Stomach (tissue), 4 donors: ENCODE results near the gene TROAP.

Source experiments
- POLR2A ChIP-seq, 4 donors: fragments of 450-650 bp; IDR thresholded peaks; one replicate each; pipeline ENCODE4 v1.6.1; 2016; ENCODE audit warnings: antibody characterized with exemption in 4 of 4, control low read depth in 2 of 4, mild to moderate bottlenecking in 1 of 4, moderate library complexity in 1 of 4
- TF ChIP-seq, protein P1 (sequence below), 7 experiments: fragments of 450-650 bp in 4 of 7; fragments of 200-600 bp in 3 of 7; sonication (generic) in 3 of 7; IDR thresholded peaks; one replicate each; pipeline ENCODE4 v1.5.1; 2016 to 2019; ENCODE audit warnings: antibody characterized with exemption in 7 of 7, control low read depth in 2 of 7, mild to moderate bottlenecking in 1 of 7

DNA sequence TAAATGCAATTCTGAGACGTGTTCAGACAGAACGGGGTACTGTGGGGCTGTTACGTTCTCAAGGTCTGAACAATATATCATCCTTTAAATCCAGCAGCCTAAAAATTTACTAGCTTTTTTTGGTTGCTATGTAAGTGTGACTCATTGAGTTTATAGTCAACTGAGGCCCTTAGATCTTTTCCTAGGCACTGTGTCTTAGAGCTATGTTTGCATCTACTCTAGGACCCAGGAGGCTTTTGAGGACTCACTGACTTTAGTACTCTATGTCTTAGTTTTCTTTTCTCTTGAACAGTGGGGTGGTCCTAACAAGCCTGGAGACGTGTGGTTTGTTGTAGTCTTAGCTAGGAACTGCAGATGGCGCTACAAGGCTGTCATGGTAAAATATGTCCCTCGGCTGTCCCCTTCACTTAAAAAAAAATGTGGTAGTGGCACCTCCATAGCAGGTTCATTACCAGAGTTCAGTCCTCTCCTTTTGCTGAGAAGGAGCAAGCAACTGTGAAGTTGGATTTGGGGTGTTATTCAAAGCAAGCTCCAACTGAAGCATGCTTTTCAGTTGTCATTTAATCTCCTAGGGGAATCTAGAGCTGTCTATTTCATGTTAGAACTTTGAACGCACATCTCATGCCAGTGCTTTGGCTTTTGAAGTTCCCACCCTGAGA is 35.6 kb downstream of the TROAP start:
- TF ChIP-seq, protein P1, sequence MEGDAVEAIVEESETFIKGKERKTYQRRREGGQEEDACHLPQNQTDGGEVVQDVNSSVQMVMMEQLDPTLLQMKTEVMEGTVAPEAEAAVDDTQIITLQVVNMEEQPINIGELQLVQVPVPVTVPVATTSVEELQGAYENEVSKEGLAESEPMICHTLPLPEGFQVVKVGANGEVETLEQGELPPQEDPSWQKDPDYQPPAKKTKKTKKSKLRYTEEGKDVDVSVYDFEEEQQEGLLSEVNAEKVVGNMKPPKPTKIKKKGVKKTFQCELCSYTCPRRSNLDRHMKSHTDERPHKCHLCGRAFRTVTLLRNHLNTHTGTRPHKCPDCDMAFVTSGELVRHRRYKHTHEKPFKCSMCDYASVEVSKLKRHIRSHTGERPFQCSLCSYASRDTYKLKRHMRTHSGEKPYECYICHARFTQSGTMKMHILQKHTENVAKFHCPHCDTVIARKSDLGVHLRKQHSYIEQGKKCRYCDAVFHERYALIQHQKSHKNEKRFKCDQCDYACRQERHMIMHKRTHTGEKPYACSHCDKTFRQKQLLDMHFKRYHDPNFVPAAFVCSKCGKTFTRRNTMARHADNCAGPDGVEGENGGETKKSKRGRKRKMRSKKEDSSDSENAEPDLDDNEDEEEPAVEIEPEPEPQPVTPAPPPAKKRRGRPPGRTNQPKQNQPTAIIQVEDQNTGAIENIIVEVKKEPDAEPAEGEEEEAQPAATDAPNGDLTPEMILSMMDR (IDR thresholded peaks at IDR 0.05), result peak in 5 of 7 experiments; percentile 66 to 77 (median 74)
- no peak for TF ChIP-seq POLR2A (IDR thresholded peaks at IDR 0.05)
